ENCODE results near the gene RPL13A.

DNA sequence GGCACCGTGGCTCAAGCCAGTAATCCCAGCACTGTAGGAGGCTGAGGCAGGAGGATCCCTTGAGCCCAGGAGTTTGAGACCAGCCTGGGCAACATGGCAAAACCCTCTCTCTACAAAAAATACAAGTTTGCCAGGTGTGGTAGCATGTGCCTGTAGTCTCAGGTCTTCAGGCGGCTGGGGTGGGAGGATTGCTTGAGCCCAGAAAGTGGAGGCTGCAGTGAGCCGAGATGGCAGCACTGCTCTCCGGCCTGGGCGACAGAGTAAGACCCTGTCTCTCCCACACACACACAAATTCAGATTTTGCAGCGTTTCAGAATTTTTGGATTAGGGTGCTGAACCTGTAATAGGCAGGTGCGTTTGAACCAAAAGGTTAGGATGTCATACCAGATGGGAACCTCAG is 11.1 kb downstream of the RPL13A start:
- TF ChIP-seq, protein P1, sequence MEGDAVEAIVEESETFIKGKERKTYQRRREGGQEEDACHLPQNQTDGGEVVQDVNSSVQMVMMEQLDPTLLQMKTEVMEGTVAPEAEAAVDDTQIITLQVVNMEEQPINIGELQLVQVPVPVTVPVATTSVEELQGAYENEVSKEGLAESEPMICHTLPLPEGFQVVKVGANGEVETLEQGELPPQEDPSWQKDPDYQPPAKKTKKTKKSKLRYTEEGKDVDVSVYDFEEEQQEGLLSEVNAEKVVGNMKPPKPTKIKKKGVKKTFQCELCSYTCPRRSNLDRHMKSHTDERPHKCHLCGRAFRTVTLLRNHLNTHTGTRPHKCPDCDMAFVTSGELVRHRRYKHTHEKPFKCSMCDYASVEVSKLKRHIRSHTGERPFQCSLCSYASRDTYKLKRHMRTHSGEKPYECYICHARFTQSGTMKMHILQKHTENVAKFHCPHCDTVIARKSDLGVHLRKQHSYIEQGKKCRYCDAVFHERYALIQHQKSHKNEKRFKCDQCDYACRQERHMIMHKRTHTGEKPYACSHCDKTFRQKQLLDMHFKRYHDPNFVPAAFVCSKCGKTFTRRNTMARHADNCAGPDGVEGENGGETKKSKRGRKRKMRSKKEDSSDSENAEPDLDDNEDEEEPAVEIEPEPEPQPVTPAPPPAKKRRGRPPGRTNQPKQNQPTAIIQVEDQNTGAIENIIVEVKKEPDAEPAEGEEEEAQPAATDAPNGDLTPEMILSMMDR (IDR thresholded peaks at IDR 0.05): no peak
- no peak for TF ChIP-seq POLR2A (IDR thresholded peaks at IDR 0.05)

Measured in uterus (tissue), 2 donors.